GM19023 (cell line): ENCODE measurements around the gene MAB21L3.
A peak's percentile ranks its signal among the peaks of the same experiment; 100 is the strongest.
"Not testable (repeated sequence)": the region's sequence is repeated elsewhere in the genome, so short reads cannot be mapped to it uniquely, and the experiment has no call there.

Experiments used
- ATAC-seq: cut with Tn5 transposase; IDR thresholded peaks from one replicate; pipeline ENCODE4 v1.9.1; 2021; ENCODE audit warnings: mild to moderate bottlenecking, moderate library complexity; ENCODE audit not compliant: unreplicated experiment

The MAB21L3 gene

GRCh38 chr1:116133696-116134475 is 22.7 kb downstream of the MAB21L3 start:
- no peak for ATAC-seq

GRCh38 chr1:116134476-116134773 is 23.2 kb downstream of the MAB21L3 start:
- ATAC-seq, result no peak

- ATAC-seq, result no peak
Observed at GRCh38 chr1:116138277-116138792, 27.1 kb downstream of the MAB21L3 start.

GRCh38 chr1:116139592-116140134 is 28.5 kb downstream of the MAB21L3 start:
- no peak for ATAC-seq

GRCh38 chr1:116144151-116144550 is 33.0 kb downstream of the MAB21L3 start:
- no peak for ATAC-seq

- ATAC-seq, result not testable (repeated sequence)
Observed at GRCh38 chr1:116146447-116147113, 35.4 kb downstream of the MAB21L3 start.

- ATAC-seq, result no peak
Observed at GRCh38 chr1:116147114-116147510, 35.9 kb downstream of the MAB21L3 start.

GRCh38 chr1:116147972-116148371 is 36.8 kb downstream of the MAB21L3 start:
- ATAC-seq, result no peak

GRCh38 chr1:116148967-116149366 is 37.8 kb downstream of the MAB21L3 start:
- ATAC-seq, result no peak

- ATAC-seq, result no peak
Observed at GRCh38 chr1:116150368-116150767, 39.2 kb downstream of the MAB21L3 start.

- ATAC-seq, result peak; percentile 98
Observed at GRCh38 chr1:116151739-116152576, 40.8 kb downstream of the MAB21L3 start.

GRCh38 chr1:116152577-116152943 is 41.4 kb downstream of the MAB21L3 start:
- ATAC-seq, result no peak

- ATAC-seq, result no peak
Observed at GRCh38 chr1:116152950-116153691, 41.9 kb downstream of the MAB21L3 start.

GRCh38 chr1:116153692-116154031 is 42.5 kb downstream of the MAB21L3 start:
- ATAC-seq, result no peak

- ATAC-seq, result no peak
Observed at GRCh38 chr1:116154536-116154935, 43.3 kb downstream of the MAB21L3 start.

- ATAC-seq, result no peak
Observed at GRCh38 chr1:116157096-116157495, 45.9 kb downstream of the MAB21L3 start.

- ATAC-seq, result no peak
Observed at GRCh38 chr1:116159177-116159576, 48.0 kb downstream of the MAB21L3 start.

GRCh38 chr1:116159611-116160010 is 48.4 kb downstream of the MAB21L3 start:
- no peak for ATAC-seq

GRCh38 chr1:116161390-116161789 is 50.2 kb downstream of the MAB21L3 start:
- no peak for ATAC-seq

- no peak for ATAC-seq
Observed at GRCh38 chr1:116161877-116162390, 50.7 kb downstream of the MAB21L3 start.
